Stimulated activated CD8-positive, alpha-beta memory T cell treated with anti-CD3 and anti-CD28 coated beads, Interleukin-7, amount 100 ng/mL, for 48 hours (primary cell): Measurements from ENCODE around the gene MPP7.
"Not testable (repeated sequence)": the region's sequence is repeated elsewhere in the genome, so short reads cannot be mapped to it uniquely, and the experiment has no call there.

Experiments used
- DNase-seq, 2 donors: peaks; one replicate each; pipeline ENCODE4 v3.0.0-alpha.2; 2020; ENCODE audit warnings: low read depth in 1 of 2; ENCODE audit errors: extremely low read depth in 1 of 2

The MPP7 gene

DNA sequence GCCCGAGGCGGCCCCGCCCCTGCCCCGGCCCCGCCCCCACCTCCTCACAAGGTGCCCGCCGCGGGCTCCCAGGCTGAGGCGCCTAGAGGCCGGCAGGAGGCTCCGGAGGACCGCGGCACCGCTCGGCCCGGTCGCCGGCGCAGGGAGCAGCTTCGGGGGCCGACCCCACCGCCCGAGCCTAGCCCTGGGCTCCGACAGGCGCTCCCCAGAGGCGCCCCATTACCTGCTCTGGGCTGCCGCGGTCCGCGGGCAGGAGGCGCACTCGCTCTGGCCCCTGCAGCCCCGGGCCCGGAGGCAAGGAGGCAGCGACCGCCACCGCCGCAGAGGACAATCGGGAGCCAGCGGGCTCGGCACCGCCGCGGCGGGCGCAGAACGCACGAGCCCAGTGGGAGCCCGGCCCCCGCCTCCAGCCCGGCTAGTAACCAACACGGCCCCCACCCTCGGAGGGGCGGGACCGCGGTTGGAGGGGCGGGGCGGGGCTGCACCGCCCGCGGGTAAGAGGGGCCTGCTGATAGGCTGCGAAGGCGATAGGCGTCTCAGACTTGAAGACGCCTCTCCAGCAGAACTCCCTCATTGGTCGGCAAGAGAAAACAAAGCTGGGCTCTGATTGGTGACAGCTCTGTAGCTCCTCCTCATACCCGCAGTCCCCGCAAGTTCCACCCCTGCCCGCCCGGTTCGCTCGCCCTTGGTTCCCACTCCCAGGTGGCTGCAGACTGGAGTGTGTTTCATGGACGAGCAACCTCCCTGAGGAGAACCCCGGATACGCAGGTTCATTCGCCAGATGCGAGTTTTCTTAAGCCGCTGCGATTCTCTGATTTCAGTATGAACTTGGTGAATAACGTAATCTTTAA lies at the start of gene MPP7:
Gene MPP7 (minus strand): TSS at position 427 of the 851 bp plus-strand sequence. CDS start 64,460 bp downstream, outside the sequence.
- DNase-seq = peak; percentile 90 to 91

DNA sequence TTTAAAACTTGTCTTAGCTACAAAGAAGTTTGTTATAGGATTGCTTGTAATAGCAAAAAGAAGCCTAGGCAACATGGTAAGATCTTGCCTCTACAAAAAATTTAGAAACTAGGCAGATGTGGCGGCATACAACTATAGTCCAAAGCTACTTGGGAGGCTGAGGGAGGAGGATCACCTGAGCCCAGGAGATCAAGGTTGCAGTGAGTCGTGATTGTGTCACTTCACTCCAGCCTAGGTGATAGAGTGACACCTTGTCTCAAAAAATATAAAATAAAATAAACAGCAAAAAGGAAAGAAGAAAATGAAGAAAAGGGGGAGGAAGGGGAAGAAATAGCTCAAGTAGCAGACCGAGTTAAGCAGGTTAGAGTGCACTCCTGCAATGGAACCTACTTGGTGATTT lies 47.0 kb upstream of the MPP7 start:
- no peak for DNase-seq

DNA sequence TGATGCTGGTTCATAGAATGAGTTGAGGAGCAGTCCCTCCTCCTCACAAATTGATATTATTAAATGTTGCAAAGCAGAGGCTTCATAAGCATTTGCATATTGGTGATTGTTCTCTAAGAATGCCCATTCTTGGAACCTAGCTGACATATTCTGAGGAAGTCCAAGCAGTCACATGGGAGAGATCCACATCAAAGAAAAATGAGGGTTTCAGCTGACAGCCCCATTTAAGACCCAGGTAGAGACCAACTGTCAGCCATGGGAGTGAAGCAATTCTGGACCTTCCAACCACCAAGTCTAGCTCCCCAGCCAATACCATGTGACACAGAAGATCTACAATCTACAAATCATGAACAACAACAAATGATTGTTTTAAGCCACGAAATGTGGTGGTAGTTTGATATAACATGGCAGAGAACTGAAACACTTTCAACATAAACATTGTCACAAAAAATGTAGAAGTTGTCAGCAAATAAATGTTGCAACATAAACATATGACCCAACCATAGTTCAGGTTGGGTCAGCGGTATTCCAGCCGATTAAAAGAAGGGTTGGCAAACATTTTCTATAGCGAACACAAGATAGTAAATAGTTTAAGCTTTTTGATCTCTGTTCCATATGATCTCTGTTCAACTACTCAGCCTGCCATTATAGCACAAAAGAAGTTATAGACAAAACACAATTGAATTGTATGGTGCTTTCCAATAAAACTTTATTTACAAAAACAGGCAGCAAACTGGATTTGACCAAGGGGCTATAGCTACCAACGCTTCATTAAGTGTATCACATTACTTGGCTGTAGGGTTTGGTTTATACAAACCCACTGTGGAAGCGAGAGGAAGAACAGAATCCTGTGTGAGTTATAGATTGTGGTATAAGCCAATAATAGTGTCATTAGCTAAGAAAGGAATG lies 41.4 kb upstream of the MPP7 start:
- DNase-seq = no peak

DNA sequence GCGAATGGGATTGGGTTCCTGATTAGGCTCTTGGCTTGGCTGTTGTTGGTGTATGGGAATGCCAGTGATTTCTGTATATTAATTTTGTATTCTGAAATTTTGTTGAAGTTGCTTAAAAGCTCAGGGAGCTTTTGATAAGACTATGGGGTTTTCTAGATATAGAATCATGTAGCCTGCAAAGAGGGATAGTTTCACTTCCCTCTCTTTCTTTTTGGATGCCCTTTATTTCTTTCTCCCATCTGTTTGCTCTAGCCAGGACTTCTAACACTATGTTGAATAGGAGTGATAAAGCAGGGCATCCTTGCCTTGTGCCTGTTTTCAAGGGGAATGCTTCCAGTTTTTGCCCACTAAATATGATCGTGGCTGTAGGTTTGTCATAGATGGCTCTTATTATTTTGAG lies 40.4 kb upstream of the MPP7 start:
- no peak for DNase-seq

DNA sequence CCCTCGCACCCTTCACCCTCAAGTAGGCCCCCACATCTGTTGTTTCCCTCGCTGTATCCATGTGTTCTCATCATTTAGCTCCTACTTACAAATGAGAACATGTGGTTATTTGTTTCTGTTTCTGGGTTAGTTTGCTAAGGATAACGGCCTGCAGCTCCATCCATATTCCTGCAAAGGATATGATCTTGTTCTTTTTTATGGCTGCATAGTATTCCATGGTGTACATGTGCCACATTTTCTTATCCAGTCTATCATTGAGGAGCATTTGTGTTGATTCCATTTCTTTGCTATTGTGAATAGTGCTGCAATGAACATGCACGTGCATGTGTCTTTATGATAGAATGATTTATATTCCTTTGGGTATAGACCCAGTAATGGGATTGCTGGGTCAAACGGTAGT lies 38.8 kb upstream of the MPP7 start:
- not testable (repeated sequence) for DNase-seq

DNA sequence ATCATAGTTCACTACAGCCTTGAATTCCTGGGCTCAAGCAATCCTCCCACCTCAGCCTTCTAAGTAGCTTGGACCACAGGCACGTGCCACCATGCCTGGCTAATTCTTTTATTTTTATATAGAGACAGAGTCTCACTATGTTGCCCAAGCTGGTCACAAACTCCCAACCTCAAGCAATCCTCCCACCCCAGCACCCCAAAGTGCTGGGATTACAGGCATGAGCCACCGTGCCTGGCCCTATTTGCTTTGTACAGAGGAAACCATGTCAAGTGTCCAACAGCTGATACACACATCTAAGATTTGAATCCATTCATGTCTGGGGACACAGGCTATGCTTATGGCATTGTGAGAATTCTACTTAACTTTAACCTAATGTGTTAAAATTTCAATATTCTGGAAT lies 29.9 kb upstream of the MPP7 start:
- no peak for DNase-seq

DNA sequence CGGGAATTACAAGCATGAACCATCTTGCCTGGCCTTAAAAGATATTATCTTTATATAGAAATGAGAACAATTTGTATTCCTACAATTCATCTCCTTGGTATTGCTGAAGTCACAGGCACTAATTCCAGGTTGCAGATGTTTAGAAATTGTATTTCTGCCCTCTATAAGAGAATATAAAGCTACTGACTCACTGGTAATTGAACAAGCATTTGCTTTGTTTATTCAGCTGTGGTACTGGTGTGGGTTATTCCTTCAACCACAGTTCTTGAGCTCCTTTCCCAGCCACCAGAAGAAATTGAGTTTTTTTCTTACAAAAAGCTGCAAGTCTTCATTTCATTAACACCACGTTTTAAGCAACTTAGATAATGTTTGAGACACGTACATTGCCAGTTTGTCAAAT lies 29.0 kb upstream of the MPP7 start:
- no peak for DNase-seq

DNA sequence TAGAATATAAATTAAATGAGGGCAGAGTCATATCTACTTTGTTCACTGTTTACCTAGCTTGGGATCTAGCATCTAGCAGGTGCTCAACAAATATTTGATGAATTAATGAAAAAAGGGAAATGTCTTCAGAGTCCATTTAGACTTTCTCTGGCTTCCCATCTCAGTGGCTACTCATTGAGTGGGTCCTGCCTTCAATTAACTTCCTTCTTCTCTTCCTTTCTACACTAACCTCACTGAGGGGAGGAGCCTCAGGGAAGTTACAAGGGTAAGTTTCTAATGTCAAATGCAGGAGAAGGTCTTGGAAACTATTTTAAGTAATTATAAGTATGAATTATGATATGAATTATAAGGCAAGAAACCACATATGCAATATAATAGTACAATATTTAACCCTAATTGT lies 28.2 kb upstream of the MPP7 start:
- no peak for DNase-seq

DNA sequence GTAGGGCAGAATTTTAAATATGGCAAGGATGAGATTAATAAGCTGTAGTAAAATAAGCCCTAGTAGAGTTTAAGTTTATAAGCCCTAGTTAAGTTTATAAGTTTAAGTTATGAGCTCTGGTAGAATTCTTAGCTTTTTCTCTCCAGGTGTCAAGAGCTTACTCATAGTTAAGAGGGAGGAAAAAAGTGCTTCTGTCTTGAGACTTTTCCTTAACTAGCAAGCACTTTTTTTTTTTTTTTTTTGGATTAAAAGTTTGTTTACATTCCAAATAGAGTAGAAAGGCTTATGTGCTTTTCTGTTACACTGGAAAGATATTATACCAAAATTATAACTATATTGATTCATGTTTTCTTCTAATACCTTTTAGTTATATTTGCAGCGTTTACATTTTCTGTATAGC lies 25.5 kb upstream of the MPP7 start:
- no peak for DNase-seq

DNA sequence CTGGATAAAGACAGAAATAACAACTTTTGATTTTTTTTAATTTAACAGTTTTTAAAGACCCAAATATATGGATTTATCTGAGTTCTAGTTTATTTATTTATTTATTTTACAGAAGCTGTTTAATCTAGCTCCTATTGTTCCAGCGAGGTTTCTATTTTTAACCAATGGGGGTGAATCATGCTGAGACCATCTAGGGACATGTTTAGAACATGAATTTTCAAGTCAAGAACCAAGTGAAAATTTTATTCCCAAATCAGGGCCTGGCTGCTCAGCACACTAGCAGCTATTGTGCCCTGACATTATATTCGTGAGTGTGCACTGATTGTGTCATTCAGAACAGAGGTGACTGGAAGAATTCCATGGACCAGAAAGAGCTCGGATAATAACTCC lies 24.6 kb upstream of the MPP7 start:
- DNase-seq = no peak

DNA sequence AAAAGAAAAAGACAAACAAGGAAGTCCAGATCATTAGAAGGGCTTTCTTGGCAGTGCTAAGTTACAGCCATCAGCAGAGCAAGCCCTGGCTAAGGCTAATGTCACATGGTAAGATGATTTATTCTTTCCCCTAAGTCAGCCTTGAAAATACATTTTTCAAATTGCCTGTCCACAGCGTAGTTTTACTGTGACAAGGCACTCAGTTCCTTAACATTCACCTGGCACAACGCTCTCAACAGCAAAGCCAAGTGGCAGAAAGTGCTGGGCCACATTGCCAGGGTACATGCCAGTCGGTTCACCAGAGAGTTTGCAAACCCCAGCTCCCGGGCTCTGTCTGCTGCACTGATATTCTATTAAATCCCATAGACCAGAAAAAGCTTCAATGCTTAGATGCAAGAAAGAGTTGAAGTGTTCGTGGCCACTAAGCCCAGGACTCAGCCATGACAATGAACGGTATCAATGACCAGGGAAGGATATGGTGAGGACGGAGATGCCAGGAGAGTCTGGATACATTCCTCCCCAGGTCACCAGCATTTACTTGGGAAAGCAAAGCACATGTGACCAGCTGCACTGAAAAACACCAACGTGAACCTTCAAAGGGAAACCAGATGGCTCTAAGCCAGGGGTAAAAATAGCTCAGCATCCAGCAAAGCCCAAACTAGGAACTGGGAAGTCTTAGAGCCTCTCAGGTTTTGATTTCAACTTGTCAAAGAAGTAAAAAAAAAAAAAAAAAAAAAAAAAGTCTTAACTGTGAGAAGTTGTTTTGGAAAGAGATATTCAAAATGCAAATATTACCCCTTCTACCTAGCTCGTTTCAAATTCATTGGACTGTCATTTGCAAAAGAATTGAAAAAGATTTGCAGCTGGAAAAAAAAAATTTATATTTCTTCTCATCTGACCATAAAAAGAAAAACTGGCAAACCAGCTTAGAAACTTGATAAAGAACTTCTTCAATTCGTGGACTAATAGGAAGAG lies 23.9 kb upstream of the MPP7 start:
- DNase-seq = no peak

DNA sequence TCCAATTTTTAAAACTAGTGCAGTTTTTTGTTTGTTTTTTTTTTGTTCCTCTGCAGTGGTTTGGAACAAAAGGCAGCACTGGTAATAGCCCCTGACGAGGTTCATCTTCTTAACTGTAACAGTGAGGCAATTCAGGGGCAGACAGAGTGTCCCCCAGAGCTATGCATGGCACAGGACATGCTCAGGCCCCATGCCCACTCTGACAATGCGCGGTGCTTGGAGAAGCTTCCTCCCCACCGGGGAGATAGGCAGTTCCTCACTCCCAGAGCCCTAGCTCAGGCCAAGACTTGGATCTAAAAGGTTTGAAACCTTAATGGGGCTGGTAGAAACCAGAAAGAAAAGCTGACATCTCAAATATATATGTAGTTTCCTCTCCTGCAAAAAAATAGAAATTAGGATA lies 17.9 kb upstream of the MPP7 start:
- DNase-seq = no peak

DNA sequence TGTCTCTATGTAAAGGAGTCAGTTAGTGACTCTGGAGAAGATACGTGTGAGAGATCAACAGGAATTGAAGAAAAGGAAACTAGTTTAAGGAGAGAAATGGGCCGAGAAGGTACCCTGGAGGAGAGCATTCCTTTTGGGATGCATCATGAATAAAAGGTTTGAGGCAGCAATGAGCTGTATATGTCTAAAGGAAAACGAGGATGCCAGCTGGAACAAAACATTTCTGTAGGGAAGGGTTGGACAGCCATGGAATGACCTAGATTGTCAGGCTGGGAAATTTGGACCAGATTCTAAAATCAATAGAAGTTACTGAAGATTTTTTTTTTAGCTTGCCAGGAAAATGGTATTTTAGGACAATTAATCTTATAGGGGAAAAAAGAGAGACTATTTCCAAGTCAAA lies 17.2 kb upstream of the MPP7 start:
- no peak for DNase-seq

DNA sequence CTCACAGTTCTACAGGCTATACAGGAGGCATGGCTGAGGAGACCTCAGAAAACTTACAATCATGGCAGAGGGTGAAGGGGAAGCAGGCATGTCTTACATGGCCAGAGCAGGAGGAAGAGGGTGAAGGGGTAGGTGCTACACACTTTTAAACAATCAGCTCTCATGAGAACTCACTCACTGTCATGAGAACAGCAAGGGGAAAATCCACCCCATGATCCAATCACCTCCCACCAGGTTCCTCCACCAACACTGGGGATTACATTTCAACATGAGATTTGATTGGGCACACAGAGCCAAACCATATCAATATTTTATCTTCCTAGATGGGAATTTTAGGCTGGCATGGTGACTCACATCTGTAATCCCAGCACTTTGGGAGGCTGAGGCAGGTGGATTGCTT lies 16.2 kb upstream of the MPP7 start:
- not testable (repeated sequence) for DNase-seq

DNA sequence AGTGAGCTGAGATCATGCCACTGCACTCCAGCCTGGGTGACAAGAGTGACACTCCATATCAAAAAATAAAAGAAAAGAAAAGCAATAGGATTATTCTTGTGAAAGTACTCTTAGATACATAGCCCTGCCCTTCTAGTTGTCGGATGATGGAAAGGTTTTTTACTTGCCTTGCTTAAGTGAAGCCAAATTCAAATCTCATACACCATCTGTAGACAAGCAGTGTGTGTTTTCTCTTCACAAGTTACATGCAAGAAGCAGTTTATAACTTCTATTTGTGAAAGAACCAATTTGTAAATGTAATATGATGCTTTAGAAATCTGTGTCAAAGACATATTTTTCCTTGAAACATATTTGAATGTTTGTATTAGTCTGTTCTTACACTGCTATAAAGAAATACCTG lies 15.8 kb upstream of the MPP7 start:
- no peak for DNase-seq

DNA sequence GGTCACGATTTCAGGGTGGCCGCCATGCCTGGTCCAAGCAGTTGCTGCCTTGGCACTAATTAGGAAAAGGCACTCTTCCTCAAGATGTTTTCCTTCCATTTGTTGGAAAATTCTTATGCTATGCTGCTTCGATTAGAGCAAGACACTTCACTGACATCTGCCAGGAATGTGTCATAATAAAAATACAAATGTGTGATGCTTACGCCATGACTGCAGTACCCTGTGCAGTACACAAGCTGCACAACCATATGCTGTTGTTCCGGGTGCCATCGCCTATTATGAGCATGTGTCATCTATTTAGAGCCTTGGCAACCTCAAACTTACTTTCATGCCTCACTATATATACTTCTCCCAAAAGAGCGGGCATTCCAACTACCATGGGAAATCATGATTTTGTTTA lies 14.9 kb upstream of the MPP7 start:
- no peak for DNase-seq

DNA sequence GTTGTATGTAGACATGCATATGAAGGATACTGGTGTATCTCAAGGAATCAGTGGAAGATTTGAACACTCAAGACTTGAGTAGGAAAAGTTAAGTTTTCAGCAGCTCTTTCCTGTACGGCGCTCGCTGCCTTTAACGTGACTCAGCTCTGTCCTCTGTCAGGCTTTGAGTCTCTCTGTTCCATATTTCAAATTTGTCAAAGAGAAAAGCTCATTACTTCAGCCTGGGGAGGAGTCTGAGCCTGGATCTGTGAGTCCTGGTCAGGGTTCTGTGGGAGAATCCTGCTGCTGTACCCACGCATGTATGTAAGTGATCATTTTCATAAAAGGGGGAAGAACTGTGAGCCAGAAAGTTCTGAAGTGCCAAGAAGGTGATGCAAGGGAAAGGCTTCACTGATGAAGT lies 13.8 kb upstream of the MPP7 start:
- DNase-seq = no peak

DNA sequence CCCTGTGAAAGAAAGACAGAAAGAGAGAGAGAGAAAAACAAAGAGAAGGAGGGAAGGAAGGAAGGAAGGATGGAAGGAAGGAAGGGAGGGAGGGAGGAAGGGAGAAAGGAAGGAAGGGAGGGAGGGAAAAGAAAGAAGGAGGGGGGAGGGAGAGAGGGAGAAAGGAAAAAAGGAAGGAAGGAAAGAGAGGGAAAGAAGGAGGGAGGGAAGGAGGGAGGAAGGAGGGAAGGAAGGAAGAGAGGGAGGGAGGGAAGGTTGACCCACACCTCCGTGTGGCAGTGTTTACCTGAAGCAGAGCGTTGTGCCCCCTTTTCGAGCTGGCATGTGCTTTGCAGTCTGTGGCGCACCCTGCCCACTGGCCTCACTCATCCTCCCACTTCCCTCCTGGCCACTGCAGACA lies 12.3 kb upstream of the MPP7 start:
- DNase-seq = no peak

DNA sequence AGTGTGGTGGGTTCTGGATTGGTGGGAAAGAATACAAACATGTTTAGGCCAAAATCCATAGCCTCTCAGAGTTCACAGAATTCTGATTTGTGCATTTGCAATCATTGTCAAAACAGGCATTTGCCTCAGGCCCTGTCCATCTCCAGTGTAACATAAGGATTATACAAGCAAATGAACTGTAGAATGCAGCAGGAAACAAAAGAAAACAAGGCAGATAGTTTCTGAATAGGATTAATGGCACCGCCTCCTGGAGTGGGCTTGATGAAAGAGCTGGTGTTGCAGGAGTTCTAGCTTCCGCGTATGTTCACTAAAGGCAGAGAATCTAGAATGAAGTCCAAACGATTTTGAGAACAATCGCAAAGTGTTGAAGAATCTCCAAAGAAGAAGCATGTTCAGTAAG lies 11.3 kb upstream of the MPP7 start:
- no peak for DNase-seq

DNA sequence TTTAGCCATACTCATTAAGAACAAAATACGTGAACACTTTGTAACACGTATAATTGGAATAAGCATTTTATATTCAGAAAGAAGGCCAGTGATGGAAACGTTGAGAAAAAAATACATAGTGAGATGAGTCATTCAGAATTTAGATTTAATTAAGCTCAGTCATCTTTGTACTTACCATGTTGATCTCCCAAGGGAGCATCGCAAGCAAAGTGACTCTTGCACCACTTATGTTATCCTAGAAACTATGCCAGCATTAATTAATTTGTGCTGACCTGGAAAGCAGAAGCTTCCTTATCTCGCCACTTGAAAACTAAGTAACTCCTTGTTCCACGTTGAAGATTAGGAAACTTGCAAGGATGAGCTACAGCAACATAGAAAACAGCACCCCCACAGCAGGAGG lies 9.7 kb upstream of the MPP7 start:
- no peak for DNase-seq

DNA sequence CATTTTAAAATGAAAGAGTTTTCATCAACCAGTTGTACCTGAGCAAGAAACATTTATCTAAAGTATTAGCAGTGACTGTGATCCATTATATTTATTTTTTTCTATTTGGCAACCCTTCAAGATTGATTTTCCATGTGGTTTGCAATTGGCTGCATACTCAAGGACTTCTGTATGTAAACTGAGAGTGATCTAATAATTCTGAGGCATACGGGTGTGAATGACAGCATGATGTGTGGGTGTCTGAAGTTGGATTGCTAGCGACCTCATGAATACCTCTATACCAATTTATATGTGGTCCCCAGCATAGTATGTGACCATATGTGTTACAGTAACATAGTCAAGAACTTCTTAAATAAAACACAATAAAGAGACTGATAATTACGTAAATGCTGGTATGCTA lies 8.2 kb upstream of the MPP7 start:
- no peak for DNase-seq
